ENCODE measurements around the gene GNPTAB. TPM values are rescaled to one million over a fixed set of nuclear protein-coding genes. Genes with fewer than 3 reads are reported as not detected.

Gene GNPTAB
- 19.6 and 23.6 TPM in 2 replicates for total RNA-seq

DNA sequence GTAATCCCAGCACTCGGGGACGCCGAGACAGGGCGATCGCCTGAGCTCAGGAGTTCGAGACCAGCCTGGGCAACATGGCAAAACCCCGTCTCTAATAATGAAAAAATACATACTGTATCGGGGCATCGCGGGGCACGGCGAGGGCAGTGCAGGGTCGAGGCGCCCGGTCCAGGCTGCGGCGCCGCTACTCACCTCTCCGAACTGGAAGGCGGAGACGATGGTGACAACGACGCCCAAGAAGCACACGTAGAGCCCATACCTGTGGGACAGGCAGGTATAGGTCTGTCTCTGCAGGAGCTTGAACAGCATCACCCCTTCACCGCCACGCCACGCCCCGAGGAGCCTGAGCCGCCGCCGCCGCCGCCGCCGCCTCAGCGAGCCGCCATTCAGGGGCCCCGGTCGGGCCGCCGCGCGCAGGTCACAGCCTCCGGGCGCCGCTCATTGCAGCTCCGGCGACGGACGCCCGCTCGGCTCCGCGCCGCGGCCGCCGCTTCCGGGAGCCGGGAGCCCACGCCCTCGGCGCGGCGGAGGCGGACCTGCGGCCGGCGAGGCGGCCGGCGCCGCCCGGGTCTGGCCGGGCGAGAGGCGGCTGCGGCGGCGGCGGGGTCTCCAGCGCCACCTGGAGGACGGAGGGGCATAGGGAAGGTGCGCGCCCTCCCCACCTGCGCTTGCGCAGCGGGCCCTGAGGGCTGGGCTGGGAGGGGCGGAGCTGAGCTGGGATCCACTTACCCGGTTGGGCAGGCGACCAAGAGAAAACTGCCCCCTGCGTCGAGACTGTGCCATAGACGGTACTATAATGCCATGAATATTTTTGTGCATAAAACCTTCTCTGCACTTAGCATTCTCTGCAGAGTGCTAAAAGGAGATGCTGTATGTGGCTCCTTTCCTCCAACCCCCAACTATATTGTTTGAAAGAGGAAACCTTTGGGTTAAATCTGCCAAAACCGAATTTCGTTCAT lies at the start of gene GNPTAB:
TSS of gene GNPTAB (minus strand) at position 593 of the 959 bp plus-strand sequence. CDS start at position 309, 284 bp downstream.

DNA sequence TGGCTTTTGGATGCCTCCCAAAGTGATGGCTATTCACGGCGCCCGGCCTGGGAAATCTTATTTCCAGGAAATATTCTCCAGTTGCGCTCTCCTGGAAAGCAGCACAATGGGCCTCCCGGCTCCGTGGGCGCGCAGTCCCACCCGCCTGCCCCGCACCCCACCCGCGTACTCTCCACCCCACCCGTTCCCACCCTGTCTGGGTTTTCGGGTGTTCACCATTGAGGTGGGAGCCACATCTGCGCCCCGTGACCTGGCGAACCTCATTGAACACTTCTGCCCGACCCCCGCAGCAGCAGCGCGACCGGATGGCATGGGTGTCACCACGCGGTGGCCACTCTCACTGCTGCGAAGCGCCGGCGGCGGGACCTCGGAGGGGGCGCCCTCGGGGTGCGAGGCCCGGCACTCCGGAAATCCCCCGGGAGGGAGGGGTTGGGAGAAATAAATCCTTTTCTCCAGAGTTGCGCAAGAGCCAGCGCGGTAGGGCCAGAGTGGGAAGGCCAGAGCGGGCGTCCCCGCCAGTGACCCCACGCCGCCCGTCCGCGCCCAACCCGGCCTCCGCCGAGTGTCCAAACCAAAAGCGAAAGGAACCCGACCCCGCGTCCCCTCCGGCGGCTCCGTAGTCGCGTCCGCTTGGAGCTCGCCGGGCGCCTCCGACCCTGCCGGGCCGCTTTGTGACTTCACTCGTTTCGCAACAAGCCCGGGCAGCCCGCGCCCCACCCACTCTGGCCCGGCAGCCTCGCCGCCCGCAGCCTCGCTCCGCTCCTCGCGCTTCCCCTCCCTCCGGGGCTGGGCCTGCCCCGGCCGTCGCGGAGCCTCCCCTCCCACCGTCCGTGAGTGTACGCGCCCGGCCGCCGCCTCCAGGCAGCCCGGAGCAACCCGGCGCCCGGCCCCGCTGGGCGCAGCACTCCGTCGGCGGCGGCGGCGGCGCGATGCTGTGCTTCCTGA lies 46.4 kb upstream of the GNPTAB start, which contains the start of gene DRAM1:
TSS of gene DRAM1 (plus strand) at position 720 of the 945 bp plus-strand sequence. CDS start at position 930, 210 bp downstream.

DNA sequence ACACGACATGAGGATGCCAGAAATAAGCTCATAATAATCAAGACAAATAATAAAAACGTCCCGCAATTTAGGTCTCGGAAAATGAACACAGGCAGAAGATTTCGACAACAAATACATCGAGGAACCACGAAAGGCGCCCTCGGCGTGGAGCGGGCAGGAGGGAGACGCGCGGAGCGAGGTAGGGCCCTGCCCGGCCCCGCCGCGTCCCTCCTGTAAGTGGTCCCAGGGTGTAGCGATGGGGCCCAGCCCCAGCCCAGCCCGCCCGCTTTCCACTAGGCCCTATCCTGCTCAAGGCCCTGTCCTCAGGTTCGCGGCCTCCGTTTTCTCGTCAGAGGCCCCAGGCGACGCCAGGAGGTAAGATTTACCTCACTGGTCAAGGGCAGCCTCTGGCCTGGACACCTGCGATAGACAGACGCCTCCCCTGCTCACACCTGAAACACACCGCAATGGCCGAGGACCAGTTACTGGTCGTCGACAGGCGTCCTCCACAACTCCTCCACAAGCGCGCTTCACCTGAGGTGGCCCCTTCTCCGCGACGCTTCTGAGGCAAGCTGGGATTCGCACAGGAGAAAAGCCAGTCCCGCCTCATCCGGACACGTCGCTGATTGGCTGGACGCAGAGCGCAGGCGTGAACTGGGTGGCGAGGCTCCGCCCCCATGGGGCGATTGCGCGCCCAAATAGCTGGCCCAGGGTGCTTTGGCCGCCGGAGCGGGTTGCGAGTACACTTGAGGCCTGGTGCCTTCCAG lies 91.7 kb downstream of the GNPTAB start, which contains the start of gene SYCP3:
TSS of gene SYCP3 (minus strand) at position 543 of the 746 bp plus-strand sequence. CDS start 1,527 bp downstream, outside the sequence.

DNA sequence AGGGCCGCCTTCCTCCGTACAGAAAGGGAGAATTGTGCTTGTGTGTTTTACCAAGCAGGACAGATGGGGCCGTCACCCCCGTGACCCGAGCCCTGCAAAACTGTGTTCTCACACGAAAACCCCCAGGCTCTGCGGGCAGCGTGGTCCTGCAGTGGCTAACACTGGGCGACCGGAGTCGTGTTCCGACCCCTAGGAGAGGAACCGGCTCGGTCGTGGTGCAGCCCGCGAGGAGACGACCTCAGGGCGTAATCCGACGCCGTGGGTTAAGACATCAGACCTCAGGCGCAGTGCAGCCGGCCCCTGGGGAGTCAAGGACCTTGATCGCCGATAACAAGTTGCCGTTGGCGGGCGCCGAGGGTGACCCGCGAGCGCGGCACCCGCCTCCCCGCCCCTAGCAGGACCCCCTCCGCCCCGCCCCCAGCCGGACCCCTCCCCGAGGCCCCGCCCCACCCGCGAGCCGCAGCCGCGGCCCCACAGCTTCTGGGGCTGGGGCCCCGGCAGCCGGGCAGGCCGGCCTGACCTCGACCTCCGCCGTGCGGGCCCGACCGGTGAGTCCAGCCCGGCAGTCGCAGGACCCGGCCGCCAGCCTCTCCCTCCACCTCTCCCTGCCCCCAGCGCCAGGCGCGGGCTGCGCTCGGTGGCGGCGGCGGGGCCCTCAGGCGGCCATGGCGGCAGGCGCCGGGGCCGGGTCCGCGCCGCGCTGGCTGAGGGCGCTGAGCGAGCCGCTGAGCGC lies 133.4 kb downstream of the GNPTAB start, which contains the start of gene CHPT1:
TSS of gene CHPT1 (plus strand) at position 444 of the 733 bp plus-strand sequence. CDS start at position 666, 222 bp downstream.

Other genes with a start within 250 kb of the GNPTAB start
- not detected in 2 replicates for gene MYBPC1, start 236.0 kb downstream of the GNPTAB start, total RNA-seq
- gene CHPT1, start 133.3 kb downstream of the GNPTAB start, total RNA-seq, result 35.2 and 45.5 TPM in 2 replicates
- gene SYCP3, start 91.5 kb downstream of the GNPTAB start, total RNA-seq, result 0.18 TPM in 1 of 2 replicates, not detected in the other
- gene DRAM1, start 46.6 kb upstream of the GNPTAB start, total RNA-seq, result 43.2 and 60.3 TPM in 2 replicates
- gene WASHC3, start 231.0 kb upstream of the GNPTAB start, total RNA-seq, result 57.1 and 78.7 TPM in 2 replicates